ENCODE results near the gene DDX1.

- TF ChIP-seq POLR2A (IDR thresholded peaks at IDR 0.05), result no peak
- TF ChIP-seq, protein P1, sequence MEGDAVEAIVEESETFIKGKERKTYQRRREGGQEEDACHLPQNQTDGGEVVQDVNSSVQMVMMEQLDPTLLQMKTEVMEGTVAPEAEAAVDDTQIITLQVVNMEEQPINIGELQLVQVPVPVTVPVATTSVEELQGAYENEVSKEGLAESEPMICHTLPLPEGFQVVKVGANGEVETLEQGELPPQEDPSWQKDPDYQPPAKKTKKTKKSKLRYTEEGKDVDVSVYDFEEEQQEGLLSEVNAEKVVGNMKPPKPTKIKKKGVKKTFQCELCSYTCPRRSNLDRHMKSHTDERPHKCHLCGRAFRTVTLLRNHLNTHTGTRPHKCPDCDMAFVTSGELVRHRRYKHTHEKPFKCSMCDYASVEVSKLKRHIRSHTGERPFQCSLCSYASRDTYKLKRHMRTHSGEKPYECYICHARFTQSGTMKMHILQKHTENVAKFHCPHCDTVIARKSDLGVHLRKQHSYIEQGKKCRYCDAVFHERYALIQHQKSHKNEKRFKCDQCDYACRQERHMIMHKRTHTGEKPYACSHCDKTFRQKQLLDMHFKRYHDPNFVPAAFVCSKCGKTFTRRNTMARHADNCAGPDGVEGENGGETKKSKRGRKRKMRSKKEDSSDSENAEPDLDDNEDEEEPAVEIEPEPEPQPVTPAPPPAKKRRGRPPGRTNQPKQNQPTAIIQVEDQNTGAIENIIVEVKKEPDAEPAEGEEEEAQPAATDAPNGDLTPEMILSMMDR (IDR thresholded peaks at IDR 0.05), result no peak
These were observed 47.9 kb downstream of the DDX1 start for GRCh38 chr2:15639323-15640251.

Measured in breast epithelium (tissue), 3 donors.